Upper lobe of left lung (tissue), 4 donors: Measurements from ENCODE around the gene ESPNL.

Experiments
- CTCF ChIP-seq, 6 experiments: fragments of 450-650 bp in 4 of 6; fragments of 200-600 bp in 2 of 6; sonication (generic) in 2 of 6; IDR thresholded peaks; one replicate each; pipeline ENCODE4 v1.5.1; 2016 to 2019; ENCODE audit warnings: antibody characterized with exemption in 6 of 6
- EP300 ChIP-seq, 4 donors: sonication (generic); formaldehyde crosslinking; IDR thresholded peaks; one replicate each; pipeline ENCODE4 v1.5.1; 2017; ENCODE audit warnings: antibody characterized with exemption in 4 of 4, control low read depth in 2 of 4
- POLR2A ChIP-seq, 4 donors: fragments of 450-650 bp; IDR thresholded peaks; one replicate each; pipeline ENCODE4 v1.5.1; 2016 to 2017; ENCODE audit warnings: antibody characterized with exemption in 4 of 4, mild to moderate bottlenecking in 2 of 4
- POLR2AphosphoS5 ChIP-seq, 2 donors: sonication (generic); formaldehyde crosslinking; IDR thresholded peaks; one replicate each; pipeline ENCODE4 v1.5.1; 2017; ENCODE audit warnings: antibody characterized with exemption in 2 of 2

- TF ChIP-seq CTCF (IDR thresholded peaks at IDR 0.05) (no peak), POLR2AphosphoS5 (IDR thresholded peaks at IDR 0.05) (no peak), EP300 (IDR thresholded peaks at IDR 0.05) (no peak), POLR2A (IDR thresholded peaks at IDR 0.05) (no peak)
Observed at GRCh38 chr2:238182362-238182761, 82.2 kb downstream of the ESPNL start.
